Cerebellar cortex (tissue), 1 donor: ENCODE results near the gene KPNA3.
"Not testable (repeated sequence)": the region's sequence is repeated elsewhere in the genome, so short reads cannot be mapped to it uniquely, and the experiment has no call there.

ENCODE experiments used
- DNase-seq: peaks from one replicate; pipeline ENCODE4 v3.0.0-alpha.2; 2015; ENCODE audit warnings: low spot score

KPNA3 gene

DNA sequence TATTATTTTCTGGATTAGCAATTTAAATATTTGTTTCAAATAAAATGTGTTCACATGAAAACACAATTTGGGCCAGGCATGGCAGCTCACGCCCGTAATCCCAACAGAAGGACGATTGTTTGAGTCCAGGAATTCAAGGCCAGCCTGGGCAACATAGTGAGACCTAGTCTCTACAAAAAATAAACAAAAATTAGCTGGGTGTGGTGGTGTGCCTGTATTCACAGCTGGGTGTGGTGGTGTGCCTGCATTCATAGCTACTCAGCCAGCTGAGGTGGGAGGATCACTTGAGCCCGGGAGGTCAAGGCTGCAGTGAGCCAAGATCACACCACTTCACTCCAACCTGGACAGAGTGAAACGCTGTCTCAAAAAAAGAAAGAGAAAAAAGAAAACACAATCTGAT, 46.4 kb downstream of the KPNA3 start:
- DNase-seq, result no peak

DNA sequence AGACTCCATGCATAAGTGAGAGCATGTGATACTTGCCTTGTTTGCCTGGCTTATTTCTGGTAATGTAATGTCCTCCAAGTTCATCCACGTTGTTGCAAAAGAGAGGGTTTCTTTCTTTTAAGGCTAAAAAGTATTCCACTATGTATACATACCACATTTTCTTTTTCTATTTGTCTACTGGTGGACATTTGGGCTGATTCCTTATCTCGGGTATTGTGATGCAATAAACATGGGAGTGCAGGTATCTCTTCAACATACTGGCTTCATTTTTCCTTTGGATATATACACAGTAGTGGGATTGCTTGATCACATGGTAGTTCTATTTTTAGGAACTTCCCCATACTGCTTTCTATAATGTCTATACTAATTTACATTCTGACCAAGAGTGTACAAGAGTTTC, 51.6 kb downstream of the KPNA3 start:
- DNase-seq, result no peak

DNA sequence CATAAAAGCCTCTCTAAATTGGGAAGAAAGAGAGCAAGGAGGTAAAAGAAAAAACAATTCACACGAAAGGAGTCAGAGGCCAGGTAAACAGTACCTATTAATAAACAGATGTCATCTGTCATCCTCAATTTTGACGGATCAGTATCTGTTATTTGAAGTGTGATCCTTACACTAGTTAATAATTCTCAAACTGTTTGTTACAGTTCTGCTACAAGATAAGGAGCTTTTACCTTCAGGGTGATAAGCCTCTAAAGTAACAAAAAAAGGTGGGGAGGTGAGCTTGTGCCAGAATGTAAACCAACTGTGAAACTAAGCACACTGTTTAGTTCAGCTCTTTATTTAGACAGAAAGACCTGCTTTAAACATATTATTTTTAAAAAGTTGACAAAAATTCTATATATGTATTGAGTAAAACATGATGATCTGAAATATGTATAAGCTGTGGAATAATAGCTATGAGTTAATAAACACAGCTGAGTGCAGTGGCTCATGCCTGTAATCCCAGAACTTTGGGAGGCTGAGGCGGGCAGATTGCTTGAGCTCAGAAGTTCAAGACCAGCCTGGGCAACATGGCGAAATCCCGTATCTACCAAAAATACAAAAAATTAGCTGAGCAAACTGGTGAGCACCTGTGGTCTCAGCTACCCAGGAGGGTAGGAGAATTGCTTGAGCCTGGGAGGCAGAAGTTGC, 52.8 kb downstream of the KPNA3 start:
- DNase-seq, result no peak

DNA sequence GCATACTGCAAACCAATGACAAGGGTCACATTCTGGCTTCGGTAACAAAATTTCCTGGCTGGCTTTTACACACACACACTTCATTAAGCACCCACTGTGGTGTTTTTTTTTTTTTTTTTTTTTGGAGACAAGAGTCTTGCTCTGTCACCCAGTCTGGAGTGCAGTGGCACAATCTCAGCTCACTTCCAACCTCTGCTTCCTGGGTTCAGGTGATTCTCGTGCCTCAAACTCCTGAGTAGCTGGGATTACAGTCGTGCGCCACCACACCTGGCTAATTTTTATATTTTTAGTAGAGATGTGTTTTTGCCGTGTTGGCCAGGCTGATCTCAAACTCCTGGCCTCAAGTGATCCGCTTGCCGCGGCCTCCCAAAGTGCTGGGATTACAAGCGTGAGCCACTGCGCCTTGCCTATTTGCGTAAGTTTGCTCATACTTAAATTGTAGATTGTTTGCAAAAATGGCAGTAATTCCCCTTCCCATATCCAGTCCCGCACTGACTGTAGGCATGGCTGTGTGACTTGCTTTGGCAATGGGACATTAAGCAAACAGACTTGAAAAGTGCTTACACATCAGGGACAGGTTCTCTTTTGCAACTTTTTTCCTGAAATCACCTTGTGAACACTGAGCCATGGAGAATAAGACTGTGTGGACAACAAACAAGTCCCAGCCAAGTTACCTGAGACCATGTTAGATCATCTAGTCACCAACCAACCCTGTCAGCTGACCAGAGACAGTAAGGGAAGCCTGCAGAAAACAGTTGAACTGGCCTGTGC, 59.1 kb downstream of the KPNA3 start:
- peak; percentile 12 for DNase-seq

DNA sequence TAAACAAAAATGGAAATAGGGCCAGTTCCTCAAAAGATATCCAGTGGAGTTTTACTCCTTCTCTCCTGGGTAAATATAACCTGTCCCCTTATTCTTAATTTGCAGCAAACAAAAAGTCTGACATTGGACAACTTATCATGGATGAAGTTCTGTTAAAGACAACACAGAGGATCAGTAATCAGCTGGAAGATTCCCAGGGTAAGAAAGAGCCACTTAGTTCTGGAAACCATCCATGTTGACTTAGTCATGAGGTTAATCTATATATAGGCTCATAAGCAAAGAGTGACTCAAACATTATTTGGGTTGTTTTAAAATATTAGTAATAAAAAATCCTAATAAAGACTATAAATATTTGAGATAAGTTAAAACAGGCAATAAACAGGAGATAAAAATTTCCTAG, 60.7 kb downstream of the KPNA3 start:
- no peak for DNase-seq

DNA sequence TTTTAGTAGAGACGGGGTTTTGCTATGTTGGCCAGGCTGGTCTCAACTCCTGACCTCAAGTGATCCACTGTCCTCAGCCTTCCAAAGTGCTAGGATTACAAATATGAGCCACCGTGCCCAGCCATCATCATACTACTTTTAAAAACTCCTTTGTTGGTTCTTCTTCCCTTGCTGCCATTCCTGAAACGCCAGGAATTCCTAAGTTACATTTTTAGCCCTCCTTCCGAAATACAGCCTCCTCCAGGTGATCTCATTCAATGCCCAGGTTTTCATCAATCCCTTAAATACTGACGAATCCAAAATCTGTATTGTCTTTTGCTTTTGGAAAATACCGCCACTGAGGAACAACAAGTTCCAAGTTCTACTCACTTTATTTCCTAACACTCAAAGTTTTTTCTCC, 75.9 kb downstream of the KPNA3 start:
- DNase-seq, result no peak

DNA sequence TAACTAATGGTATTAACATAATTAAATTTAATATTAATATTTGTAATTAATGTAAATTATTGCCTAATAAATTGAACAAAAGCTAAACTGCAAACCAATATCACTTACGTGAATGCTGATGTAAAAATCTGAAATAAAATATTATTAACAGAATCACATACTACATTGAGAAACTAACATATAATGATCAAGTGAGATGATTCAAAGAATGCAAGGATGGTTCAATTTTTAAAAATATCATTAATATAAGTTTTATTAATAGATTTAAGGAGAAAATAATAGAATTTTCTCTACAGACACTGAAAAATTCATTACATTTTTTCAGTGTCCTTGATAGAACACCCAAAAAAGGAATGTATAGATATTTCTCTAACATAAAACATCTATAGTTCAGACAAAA, 77.7 kb downstream of the KPNA3 start:
- no peak for DNase-seq

DNA sequence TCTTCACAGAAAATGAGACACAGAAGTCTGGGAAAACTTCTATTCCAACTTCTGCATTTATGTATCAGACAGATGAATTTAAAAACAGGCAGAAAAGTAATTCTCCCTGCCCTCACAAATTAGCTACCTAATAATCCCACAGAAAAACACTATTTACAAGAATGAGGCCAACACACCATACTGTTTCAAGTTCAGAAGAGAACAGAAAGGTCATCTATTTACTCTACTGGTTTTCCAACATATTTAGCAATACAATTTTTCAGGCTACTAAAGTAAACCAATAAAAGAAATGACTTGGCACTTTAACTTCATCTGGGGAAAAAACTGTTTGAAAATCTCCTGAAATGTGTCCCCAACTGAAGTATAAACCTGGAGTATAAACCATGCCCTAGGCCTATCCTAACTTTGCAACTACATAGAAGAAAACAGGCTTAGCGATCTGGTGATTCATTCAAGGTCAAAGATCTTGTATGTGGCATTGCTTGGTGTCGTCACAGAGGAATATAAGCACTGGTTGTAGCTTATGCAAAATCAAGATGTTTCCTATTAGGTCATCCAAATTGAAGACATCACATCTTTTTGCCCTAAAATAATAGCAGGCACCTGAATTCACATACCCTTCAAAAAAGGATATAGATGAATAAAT, 81.1 kb downstream of the KPNA3 start:
- no peak for DNase-seq

- not testable (repeated sequence) for DNase-seq
Observed at GRCh38 chr13:49704264-49704663, 88.2 kb downstream of the KPNA3 start.

GRCh38 chr13:49701491-49701890, 91.0 kb downstream of the KPNA3 start:
- no peak for DNase-seq

- DNase-seq, result no peak
Observed at GRCh38 chr13:49697468-49697867, 95.0 kb downstream of the KPNA3 start.

GRCh38 chr13:49694446-49694845, 98.0 kb downstream of the KPNA3 start:
- DNase-seq, result no peak

- no peak for DNase-seq
Observed at GRCh38 chr13:49693877-49694276, 98.6 kb downstream of the KPNA3 start.

DNA sequence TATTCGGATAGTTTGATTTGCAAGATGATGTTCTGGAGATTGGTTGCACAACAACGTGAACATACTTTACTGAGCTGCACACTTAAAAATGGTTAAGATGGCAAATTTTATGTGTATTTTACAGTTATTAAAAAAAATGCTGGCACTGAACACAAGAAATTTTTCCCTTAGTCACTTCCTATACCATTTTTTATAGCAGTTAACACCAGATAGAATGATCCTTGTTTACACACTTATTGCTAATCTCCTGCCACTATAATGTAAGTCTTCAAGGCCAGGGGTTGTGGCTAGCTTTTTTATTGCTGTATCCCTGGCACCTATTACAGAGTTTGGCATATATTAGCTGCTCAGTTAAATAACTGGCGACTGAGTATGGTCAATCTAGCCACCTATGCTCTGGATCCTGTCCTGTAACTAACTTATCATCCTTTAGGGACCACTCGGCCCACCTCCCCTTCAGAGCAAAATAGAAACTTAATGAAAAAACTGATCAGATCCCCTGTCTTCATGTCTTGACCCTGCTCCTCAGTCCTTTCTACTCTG, 99.2 kb downstream of the KPNA3 start:
- no peak for DNase-seq

- DNase-seq, result peak; percentile 90
Observed at GRCh38 chr13:49690995-49691784, 101.3 kb downstream of the KPNA3 start, which contains the start of gene EBPL. Gene EBPL (minus strand): TSS chr13:49691486. CDS start chr13:49691424, 62 bp downstream.

- no peak for DNase-seq
Observed at GRCh38 chr13:49690133-49690994, 102.1 kb downstream of the KPNA3 start.

- DNase-seq, result no peak
Observed at GRCh38 chr13:49683489-49683888, 109.0 kb downstream of the KPNA3 start.

DNA sequence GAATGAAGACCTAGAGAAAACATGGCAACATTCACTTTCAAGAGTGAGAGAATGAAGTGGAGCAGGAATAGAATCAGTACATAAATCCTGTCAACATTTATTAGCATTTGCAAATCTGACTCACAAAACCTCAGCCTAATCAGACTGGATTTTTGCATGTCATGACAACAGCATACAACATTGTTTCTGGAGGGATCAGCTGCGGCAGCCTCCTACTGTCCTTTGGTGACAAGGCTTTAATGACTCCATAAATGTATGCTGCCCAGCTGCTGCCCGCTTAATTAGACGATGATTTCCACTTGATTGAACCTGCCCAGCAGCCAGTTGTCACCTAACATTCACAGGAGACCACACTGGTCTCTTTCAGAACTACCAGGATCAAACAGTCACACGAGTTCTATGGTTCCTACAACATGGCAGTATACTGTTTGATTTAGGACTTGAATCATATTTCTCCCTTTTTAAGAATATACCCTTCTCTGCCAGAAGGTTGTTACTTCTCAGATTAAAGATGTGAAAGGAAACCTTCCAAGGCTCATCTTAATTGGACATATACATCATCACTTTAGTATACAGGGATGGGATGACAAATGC, 110.5 kb downstream of the KPNA3 start:
- no peak for DNase-seq

DNA sequence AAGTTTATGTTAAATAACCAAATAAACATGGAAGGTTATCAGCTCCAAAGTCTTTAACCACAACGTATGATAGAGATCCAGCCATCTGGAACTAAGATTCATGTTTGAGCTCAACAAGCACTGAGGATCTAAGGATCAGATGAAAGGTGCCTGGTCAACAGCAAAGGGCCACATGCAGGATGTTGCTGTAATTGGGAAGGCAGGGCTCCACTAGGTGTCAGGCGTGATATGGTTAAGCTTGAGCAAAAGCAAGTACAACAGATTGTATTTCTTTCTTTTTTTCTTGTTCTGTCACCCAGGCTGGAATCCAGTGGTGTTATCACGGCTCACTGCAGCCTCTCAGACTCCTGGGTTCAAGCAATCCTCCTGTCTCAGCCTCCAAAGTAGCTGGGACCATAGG, 113.2 kb downstream of the KPNA3 start:
- DNase-seq, result peak; percentile 26

GRCh38 chr13:49678191-49678914, 114.1 kb downstream of the KPNA3 start:
- DNase-seq, result no peak
